LNCaP clone FGC (cell line): ENCODE results near the gene IRAK1.

Source experiments
- DNase-seq: peaks from one replicate; pipeline ENCODE4 v3.0.0-alpha.2; 2011; ENCODE audit warnings: low read depth
- H3K4me3 ChIP-seq: 2 replicates; pipeline ENCODE4 v1.5.1; 2011; ENCODE audit warnings: mild to moderate bottlenecking, low read depth, low read length, control low read depth
- TF ChIP-seq, protein P1 (sequence below): IDR thresholded peaks from 2 replicates; pipeline ENCODE4 v1.5.1; 2012; ENCODE audit warnings: mild to moderate bottlenecking; ENCODE audit not compliant: control insufficient read depth, insufficient read depth; ENCODE audit errors: extremely low read depth

The IRAK1 gene

DNA sequence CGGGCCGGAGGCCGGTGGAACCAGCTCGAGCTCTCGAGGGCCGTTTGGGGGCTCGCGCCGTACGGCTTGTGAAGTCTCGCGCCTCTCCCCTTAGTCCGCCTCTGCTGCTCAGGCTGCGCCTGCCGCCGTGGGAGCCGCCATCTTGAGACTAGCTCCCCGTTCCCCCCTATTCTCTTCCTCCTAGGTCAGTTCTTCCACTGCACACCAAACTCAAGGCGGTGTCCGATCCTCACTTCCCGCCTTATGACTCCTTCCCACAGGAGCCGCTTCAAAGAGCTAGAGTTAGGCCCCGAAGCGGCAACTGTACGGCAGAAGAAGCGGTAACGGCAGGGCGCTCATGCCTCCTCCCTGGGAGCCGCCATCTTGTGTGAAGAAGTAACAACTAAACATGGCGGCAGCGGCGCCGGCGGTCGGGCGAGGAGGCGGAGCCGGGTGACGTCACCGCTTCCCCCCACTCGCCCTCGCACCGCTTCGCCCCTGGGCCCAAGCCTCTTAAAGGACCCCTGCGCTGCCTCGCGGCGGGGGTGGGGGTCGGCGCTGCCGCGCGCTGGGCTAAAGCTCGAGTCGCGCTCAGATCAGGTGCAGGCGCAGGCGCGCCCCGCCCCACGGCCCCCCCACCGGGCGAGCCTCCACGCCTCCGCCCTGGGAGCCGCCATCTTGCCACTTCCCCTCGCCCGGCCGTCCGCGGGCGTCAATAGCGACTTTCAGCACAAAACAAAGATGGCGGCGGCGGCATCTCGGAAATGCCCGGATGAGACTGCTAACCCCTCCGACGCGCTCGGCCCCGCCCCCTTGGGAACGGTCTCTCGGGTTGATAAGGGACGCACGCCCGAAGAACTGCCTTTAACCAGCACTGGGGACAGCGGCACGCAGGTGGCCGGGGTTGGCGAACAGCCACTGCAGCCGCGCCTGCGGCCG, 48.0 kb downstream of the IRAK1 start, which contains the start of gene HCFC1:
TSS of gene HCFC1 (minus strand) at position 369 of the 918 bp plus-strand sequence. CDS start 978 bp downstream, outside the sequence.
- TF ChIP-seq, protein P1, sequence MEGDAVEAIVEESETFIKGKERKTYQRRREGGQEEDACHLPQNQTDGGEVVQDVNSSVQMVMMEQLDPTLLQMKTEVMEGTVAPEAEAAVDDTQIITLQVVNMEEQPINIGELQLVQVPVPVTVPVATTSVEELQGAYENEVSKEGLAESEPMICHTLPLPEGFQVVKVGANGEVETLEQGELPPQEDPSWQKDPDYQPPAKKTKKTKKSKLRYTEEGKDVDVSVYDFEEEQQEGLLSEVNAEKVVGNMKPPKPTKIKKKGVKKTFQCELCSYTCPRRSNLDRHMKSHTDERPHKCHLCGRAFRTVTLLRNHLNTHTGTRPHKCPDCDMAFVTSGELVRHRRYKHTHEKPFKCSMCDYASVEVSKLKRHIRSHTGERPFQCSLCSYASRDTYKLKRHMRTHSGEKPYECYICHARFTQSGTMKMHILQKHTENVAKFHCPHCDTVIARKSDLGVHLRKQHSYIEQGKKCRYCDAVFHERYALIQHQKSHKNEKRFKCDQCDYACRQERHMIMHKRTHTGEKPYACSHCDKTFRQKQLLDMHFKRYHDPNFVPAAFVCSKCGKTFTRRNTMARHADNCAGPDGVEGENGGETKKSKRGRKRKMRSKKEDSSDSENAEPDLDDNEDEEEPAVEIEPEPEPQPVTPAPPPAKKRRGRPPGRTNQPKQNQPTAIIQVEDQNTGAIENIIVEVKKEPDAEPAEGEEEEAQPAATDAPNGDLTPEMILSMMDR = no peak
- peak within 1 kb of the TSS; percentile 69 for H3K4me3 ChIP-seq
- no peak for DNase-seq

DNA sequence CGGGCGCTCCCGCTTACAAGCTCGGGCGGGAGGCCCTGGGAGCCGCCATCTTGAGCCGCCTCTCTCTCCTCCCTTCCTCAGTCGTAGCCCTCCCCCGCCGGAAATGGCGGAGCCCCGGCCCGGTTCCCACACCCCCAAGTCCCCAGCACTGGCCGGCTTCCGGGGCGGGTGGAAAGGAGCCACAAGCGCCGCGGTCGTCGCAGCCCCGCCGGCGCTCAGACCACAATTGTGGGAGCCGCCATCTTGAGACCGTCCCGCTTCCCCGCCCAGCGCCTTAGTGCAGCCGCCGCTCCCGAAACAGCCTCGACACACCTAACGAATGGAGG, 48.6 kb downstream of the IRAK1 start:
- DNase-seq = no peak
- peak overlapping the region; percentile 69 for H3K4me3 ChIP-seq
- TF ChIP-seq, protein P1 = no peak

DNA sequence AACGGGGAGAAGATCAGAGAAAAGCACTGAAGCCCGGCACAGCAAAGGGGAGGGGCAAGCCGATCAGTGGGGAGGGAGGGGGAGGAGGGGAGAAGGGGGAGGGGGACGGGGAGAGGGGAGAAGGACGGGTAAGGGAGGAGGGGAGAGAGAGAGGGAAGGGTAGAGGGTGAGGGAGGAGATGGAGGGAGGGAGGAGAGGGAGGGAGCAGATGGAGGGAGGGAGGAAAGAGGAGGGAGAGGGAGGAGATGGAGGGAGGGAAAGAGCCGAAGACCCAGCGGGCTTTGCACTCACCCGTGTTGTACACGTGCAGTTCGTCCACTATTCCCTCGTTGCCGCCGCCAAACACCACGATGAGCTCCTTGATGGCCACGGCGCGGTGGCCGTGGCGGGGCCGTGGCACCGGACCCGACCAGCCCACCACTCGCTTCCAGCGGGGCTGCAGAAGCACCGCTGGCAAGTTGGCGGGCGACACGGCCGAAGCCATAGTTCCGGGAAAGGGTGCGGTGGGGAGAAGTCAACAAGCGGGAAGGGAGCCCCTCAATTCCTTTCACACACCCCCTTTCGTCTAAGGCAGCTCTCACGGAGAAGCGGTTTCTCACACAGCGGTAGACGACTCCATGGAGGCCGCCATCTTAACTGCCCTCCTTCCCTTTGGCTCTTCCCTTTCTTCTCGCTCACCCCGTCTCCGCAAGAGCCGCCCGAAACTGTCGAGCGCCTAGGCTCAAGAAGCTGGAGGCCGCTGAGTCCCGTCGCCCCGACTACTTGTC, 49.2 kb downstream of the IRAK1 start:
- TF ChIP-seq, protein P1 = no peak
- peak overlapping the region; percentile 69 for H3K4me3 ChIP-seq
- DNase-seq = no peak

DNA sequence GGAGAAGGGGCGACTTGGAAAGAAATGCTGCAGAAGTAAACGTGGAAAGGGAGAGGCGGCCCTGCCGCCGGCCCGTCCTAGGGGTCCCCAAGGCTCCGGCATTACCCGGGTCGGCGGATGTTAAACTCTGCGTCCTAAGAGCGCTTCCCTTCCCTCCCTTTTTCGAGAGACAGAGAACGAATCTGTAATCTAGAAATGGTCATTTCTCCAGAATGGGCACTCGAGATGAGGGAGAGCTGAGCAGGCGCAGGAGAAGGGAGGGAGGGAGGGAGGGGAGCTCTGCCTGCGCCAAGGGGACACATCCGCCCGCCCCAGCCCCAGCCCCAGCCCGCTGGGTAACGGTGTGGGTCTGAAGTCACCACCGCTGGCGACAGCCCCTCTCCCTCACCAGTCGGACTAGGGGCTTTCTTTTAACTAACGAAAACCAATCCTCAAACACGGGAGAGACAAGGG, 49.8 kb downstream of the IRAK1 start:
- no peak for DNase-seq

DNA sequence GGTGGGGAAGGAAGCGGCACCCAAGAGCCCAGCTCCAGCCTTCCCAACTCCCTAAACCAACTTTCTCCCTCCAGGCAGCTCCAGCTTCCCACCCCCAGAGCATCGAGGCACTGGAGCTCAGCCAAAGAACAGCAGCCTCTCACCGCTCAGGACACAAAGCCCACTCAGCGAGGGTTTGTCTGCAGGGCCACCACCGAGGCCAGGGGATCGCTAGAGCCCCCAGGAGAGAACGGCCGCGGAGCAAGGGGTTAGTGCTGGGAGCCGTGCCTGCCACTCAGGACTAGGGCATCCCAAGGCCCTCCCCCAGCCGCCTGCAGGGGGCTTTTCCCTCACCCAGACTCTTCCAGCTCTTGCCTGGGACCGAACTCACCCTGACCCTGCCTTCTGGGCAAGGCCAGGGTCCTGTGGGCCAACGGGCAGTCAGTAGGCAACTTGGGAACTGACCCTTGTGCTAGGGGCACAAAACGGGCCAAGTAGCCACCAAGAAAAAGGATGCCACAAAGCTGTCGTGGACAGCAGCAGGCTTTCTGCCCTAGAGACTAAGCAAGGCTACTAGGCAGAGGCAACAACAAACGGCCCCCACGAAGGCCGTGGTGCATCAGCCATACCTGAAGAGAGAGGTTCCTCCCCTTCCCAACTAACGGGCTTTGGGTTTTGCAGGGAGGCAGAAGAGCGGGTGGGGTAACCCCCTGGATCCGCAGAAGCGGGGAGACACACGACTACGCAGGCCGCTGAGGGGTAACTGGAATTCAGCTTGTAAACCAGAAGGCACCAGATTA, 50.4 kb downstream of the IRAK1 start:
- peak overlapping the region; percentile 69 for H3K4me3 ChIP-seq
- TF ChIP-seq, protein P1 = no peak
- no peak for DNase-seq

More for the DNA sequence above, 49.8 kb downstream of the IRAK1 start:
- peak overlapping the region; percentile 69 for H3K4me3 ChIP-seq
- TF ChIP-seq, protein P1 = no peak

DNA sequence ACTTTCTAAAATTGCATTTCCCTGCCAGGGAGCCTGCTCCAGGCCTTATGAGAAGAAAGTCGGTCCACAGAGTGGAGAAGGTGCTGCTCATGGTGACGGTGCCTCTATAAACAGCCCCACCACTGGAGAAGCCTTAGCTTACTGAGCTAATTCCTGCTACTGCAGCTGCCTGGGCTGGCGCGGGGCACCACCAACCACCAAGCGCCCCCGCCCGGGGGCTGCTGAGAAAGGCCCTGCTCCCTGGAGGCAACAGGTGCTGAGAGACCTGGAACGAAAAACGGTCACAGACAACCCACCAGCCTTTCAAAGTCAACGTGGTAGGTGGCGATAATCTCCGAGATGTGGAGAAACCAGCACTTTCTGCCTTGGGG, 51.0 kb downstream of the IRAK1 start:
- TF ChIP-seq, protein P1 = peak; percentile 19; the same call in 1 of the 2 replicates
- no peak for DNase-seq
- H3K4me3 ChIP-seq = peak overlapping the region; percentile 69
